IgD-negative memory B cell (primary cell): Measurements from ENCODE around the gene GPX4. TPM values are rescaled to one million over a fixed set of nuclear protein-coding genes. Genes with fewer than 3 reads are reported as not detected.
"Not testable (repeated sequence)": the region's sequence is repeated elsewhere in the genome, so short reads cannot be mapped to it uniquely, and the experiment has no call there.

ENCODE experiments used
- H3K27ac Mint-ChIP-seq, 3 donors: one replicate each; pipeline ENCODE4 v1.8.0; 2020 to 2022; ENCODE audit warnings: mild to moderate bottlenecking in 3 of 3, mixed read lengths in 3 of 3, moderate library complexity in 1 of 3
- H3K27me3 Mint-ChIP-seq: one replicate; pipeline ENCODE4 v1.8.0; 2021; ENCODE audit warnings: mixed read lengths
- H3K36me3 Mint-ChIP-seq: one replicate; pipeline ENCODE4 v1.8.0; 2020; ENCODE audit warnings: mild to moderate bottlenecking, mixed read lengths
- H3K4me1 Mint-ChIP-seq, 3 donors: one replicate each; pipeline ENCODE4 v1.8.0; 2020 to 2022; ENCODE audit warnings: mixed read lengths in 3 of 3, mild to moderate bottlenecking in 1 of 3
- H3K4me3 Mint-ChIP-seq, 4 donors: one replicate each; pipeline ENCODE4 v1.8.0; 2020 to 2022; ENCODE audit warnings: mild to moderate bottlenecking in 4 of 4, mixed read lengths in 4 of 4, moderate library complexity in 3 of 4
- H3K9me3 Mint-ChIP-seq, 3 donors: one replicate each; pipeline ENCODE4 v1.8.0; 2020 to 2021; ENCODE audit warnings: mixed read lengths in 3 of 3, mild to moderate bottlenecking in 1 of 3
- polyA plus RNA-seq: library from polyadenylated mRNA; unstranded; fragments of 300-500 nt; fragmentation: Illumina TruSeq; gene quantifications from one replicate; pipeline ENCODE4 v1.2.3, GENCODE V29; 2021

Gene GPX4
- polyA plus RNA-seq, 1 donor from 2014 or later: 460 TPM

GRCh38 chr19:1119475-1120217 is 15.9 kb downstream of the GPX4 start:
- Mint-ChIP-seq H3K4me1 (no peaks in the 10 kb centered on the region), H3K27ac (no peak overlapping the region), H3K36me3 (peaks cover 2% of the 10 kb centered on the region), H3K27me3 (no peaks in the 10 kb centered on the region), H3K9me3 (no peaks in the 10 kb centered on the region), H3K4me3 (no peak overlapping the region)

GRCh38 chr19:1121395-1121794 is 17.6 kb downstream of the GPX4 start:
- Mint-ChIP-seq H3K4me3 (no peak overlapping the region), H3K4me1 (no peaks in the 10 kb centered on the region), H3K9me3 (no peaks in the 10 kb centered on the region), H3K27ac (no peak overlapping the region), H3K36me3 (peaks cover 2% of the 10 kb centered on the region), H3K27me3 (no peaks in the 10 kb centered on the region)

- Mint-ChIP-seq H3K9me3 (no peaks in the 10 kb centered on the region), H3K4me1 (no peaks in the 10 kb centered on the region), H3K4me3 (peak overlapping the region in 1 of 4 donors; percentile 32), H3K27ac (peak overlapping the region in 1 of 3 donors; percentile 21), H3K36me3 (peaks cover 2% of the 10 kb centered on the region), H3K27me3 (no peaks in the 10 kb centered on the region)
Measured at GRCh38 chr19:1122021-1122971, 18.5 kb downstream of the GPX4 start.

GRCh38 chr19:1122972-1123363 is 19.2 kb downstream of the GPX4 start:
- no peaks in the 10 kb centered on the region for H3K4me1 Mint-ChIP-seq
- peaks cover 2% of the 10 kb centered on the region for H3K36me3 Mint-ChIP-seq
- peak overlapping the region in 1 of 3 donors; percentile 21 for H3K27ac Mint-ChIP-seq
- H3K9me3 Mint-ChIP-seq: no peaks in the 10 kb centered on the region
- no peaks in the 10 kb centered on the region for H3K27me3 Mint-ChIP-seq
- peak overlapping the region in 1 of 4 donors; percentile 32 for H3K4me3 Mint-ChIP-seq

GRCh38 chr19:1123381-1123780 is 19.6 kb downstream of the GPX4 start:
- Mint-ChIP-seq H3K9me3 (no peaks in the 10 kb centered on the region), H3K4me3 (no peak overlapping the region), H3K36me3 (peaks cover 2% of the 10 kb centered on the region), H3K4me1 (no peaks in the 10 kb centered on the region), H3K27ac (no peak overlapping the region), H3K27me3 (no peaks in the 10 kb centered on the region)

- H3K4me3 Mint-ChIP-seq: no peak overlapping the region
- peaks cover 2% of the 10 kb centered on the region for H3K36me3 Mint-ChIP-seq
- no peaks in the 10 kb centered on the region for H3K27me3 Mint-ChIP-seq
- H3K27ac Mint-ChIP-seq: no peak overlapping the region
- no peaks in the 10 kb centered on the region for H3K9me3 Mint-ChIP-seq
- peaks cover 0 to 1% (median 0%) of the 10 kb centered on the region in 3 donors for H3K4me1 Mint-ChIP-seq
Measured at GRCh38 chr19:1123885-1124677, 20.3 kb downstream of the GPX4 start.

- peak overlapping the region in 1 of 3 donors; percentile 69 for H3K27ac Mint-ChIP-seq
- H3K36me3 Mint-ChIP-seq: peaks cover 2% of the 10 kb centered on the region
- no peak overlapping the region for H3K4me3 Mint-ChIP-seq
- H3K9me3 Mint-ChIP-seq: no peaks in the 10 kb centered on the region
- H3K4me1 Mint-ChIP-seq: peaks cover 5 to 11% (median 9%) of the 10 kb centered on the region in 3 donors
- H3K27me3 Mint-ChIP-seq: no peaks in the 10 kb centered on the region
Measured at GRCh38 chr19:1125601-1126467, 22.0 kb downstream of the GPX4 start.

- Mint-ChIP-seq H3K27me3 (no peaks in the 10 kb centered on the region), H3K36me3 (peaks cover 2% of the 10 kb centered on the region), H3K9me3 (no peaks in the 10 kb centered on the region), H3K4me3 (no peak overlapping the region), H3K27ac (no peak overlapping the region), H3K4me1 (peaks cover 6 to 14% (median 10%) of the 10 kb centered on the region in 3 donors)
Measured at GRCh38 chr19:1126984-1127760, 23.4 kb downstream of the GPX4 start.

GRCh38 chr19:1128106-1128505 is 24.3 kb downstream of the GPX4 start:
- Mint-ChIP-seq H3K36me3 (no peaks in the 10 kb centered on the region), H3K4me1 (peaks cover 6 to 14% (median 10%) of the 10 kb centered on the region in 3 donors), H3K27ac (no peak overlapping the region), H3K4me3 (no peak overlapping the region), H3K27me3 (no peaks in the 10 kb centered on the region), H3K9me3 (no peaks in the 10 kb centered on the region)

GRCh38 chr19:1129084-1129483 is 25.3 kb downstream of the GPX4 start:
- H3K27ac Mint-ChIP-seq: not testable (repeated sequence)

GRCh38 chr19:1129535-1129934 is 25.7 kb downstream of the GPX4 start:
- no peaks in the 10 kb centered on the region for H3K36me3 Mint-ChIP-seq
- H3K4me1 Mint-ChIP-seq: peaks cover 12 to 18% (median 14%) of the 10 kb centered on the region in 3 donors
- H3K27ac Mint-ChIP-seq: peak overlapping the region in 1 of 3 donors; percentile 69
- no peaks in the 10 kb centered on the region for H3K27me3 Mint-ChIP-seq
- H3K4me3 Mint-ChIP-seq: peak overlapping the region in 2 of 4 donors; percentile 12 to 91
- H3K9me3 Mint-ChIP-seq: no peaks in the 10 kb centered on the region

More at GRCh38 chr19:1129084-1129483, 25.3 kb downstream of the GPX4 start:
- H3K27me3 Mint-ChIP-seq, H3K9me3 Mint-ChIP-seq, H3K4me3 Mint-ChIP-seq, H3K36me3 Mint-ChIP-seq: not testable (repeated sequence)
- peaks cover 12 to 18% (median 14%) of the 10 kb centered on the region in 3 donors for H3K4me1 Mint-ChIP-seq

GRCh38 chr19:1130771-1131717 is 27.2 kb downstream of the GPX4 start:
- H3K27me3 Mint-ChIP-seq: no peaks in the 10 kb centered on the region
- peak overlapping the region; percentile 90 to 93 (median 92) for H3K27ac Mint-ChIP-seq
- H3K4me1 Mint-ChIP-seq: peaks cover 12 to 18% (median 15%) of the 10 kb centered on the region in 3 donors
- no peaks in the 10 kb centered on the region for H3K36me3 Mint-ChIP-seq
- H3K9me3 Mint-ChIP-seq: no peaks in the 10 kb centered on the region
- H3K4me3 Mint-ChIP-seq: peak overlapping the region; percentile 83 to 93 (median 90)
